ENCODE measurements around the gene CIRBP. TPM values are rescaled to one million over a fixed set of nuclear protein-coding genes. Genes with fewer than 3 reads are reported as not detected.

CIRBP gene
- total and polyA plus RNA-seq, 2 of the 13 experiments (the other 11 are each of a cell fraction or from before 2014, with no cell fraction given), result 133 to 140 TPM

DNA sequence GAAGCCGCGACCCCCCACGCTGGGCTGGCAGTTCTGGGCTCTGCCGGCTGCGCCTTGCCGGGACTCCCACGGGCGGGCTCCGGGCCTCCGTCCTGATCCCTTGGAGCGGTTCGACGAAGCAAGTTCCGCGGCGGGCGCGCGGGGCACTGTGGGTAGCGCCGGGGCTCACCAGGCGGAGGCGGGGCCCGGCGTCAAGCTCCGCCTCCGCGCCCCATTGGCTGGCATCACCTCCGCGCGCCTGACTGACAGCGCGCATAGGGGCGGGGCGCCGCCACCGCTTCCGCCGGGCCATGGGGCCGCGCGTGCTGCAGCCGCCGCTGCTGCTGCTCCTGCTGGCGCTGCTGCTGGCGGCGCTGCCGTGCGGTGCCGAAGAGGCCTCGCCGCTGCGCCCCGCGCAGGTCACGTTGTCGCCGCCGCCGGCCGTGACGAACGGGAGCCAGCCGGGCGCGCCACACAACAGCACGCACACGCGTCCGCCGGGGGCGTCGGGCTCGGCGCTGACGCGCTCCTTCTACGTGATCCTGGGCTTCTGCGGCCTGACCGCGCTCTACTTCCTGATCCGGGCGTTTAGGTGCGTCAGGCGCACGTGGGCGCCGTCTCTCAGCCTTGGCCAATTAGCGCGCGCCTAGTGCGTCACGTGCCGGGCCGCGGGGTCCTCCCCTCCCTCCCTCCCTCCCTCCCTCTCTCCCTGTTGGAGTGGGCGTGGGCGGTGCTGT, 6.3 kb downstream of the CIRBP start, which contains the start of gene FAM174C (continued):
- TF ChIP-seq ZNF709 (CRISPR knock-in tag; IDR thresholded peaks at IDR 0.05) (no peak; the same call in 1 of the 2 replicates), NR0B2 (CRISPR knock-in tag; IDR thresholded peaks at IDR 0.05) (peak; percentile 89), HNRNPUL1 (IDR thresholded peaks at IDR 0.05; ENCODE audit: low read depth, low read length) (no peak; the same call in 1 of the 2 replicates), ZNF333 (CRISPR knock-in tag; IDR thresholded peaks at IDR 0.05; ENCODE audit: borderline replicate concordance) (0 out of 2 replicates have a peak, but pooled peaks have one; percentile 30), TEAD3 (CRISPR knock-in tag; optimal IDR thresholded peaks at IDR 0.05; ENCODE audit: borderline replicate concordance) (no peak), SKIL (CRISPR knock-in tag; IDR thresholded peaks at IDR 0.05; ENCODE audit: borderline replicate concordance) (no peak), ZNF530 (CRISPR knock-in tag; IDR thresholded peaks at IDR 0.05; ENCODE audit: low read depth) (no peak), ATF7-NPFF (CRISPR knock-in tag; IDR thresholded peaks at IDR 0.05; ENCODE audit: low read depth) (peak; percentile 94; the same call in 1 of the 2 replicates), ZNF841 (CRISPR knock-in tag; IDR thresholded peaks at IDR 0.05; ENCODE audit: borderline replicate concordance) (0 out of 2 replicates have a peak, but pooled peaks have one; percentile 82), THAP9 (CRISPR knock-in tag; IDR thresholded peaks at IDR 0.05; ENCODE audit: borderline replicate concordance) (no peak), ELF3 (CRISPR knock-in tag; IDR thresholded peaks at IDR 0.05) (peak; percentile 76; the same call in 1 of the 2 replicates), ZNF503 (CRISPR knock-in tag; IDR thresholded peaks at IDR 0.05) (no peak), E2F5 (CRISPR knock-in tag; conservative IDR thresholded peaks at IDR 0.05) (no peak; the same call in 1 of the 2 replicates), SSRP1 (CRISPR knock-in tag; IDR thresholded peaks at IDR 0.05) (0 out of 2 replicates have a peak, but pooled peaks have one; percentile 72), TEAD2 (CRISPR knock-in tag; IDR thresholded peaks at IDR 0.05) (no peak), ZNF124 (CRISPR knock-in tag; IDR thresholded peaks at IDR 0.05) (no peak; the same call in 1 of the 2 replicates), KAT8 (CRISPR knock-in tag; IDR thresholded peaks at IDR 0.05) (peak; percentile 80; the same call in 1 of the 2 replicates), ZFP37 (CRISPR knock-in tag; IDR thresholded peaks at IDR 0.05; ENCODE audit: borderline replicate concordance) (peak; percentile 45; the same call in 1 of the 2 replicates), ZNF263 (CRISPR knock-in tag; IDR thresholded peaks at IDR 0.05) (no peak; the same call in 1 of the 2 replicates), ETV5 (CRISPR knock-in tag; IDR thresholded peaks at IDR 0.05; ENCODE audit: borderline replicate concordance) (0 out of 2 replicates have a peak, but pooled peaks have one; percentile 5), ZNF446 (CRISPR knock-in tag; IDR thresholded peaks at IDR 0.05) (no peak; the same call in 1 of the 2 replicates)

Measured in HepG2 (cell line).